ENCODE results near the gene SUGCT.

The SUGCT gene

GRCh38 chr7:40330408-40330807 lies 195.6 kb downstream of the SUGCT start:
- Histone ChIP-seq H3K4me1 (peaks cover 23% of the 10 kb centered on the region), H3K27me3 (no peaks in the 10 kb centered on the region), H3K4me3 (ENCODE audit: low read depth, low read length) (no peak overlapping the region), H3K36me3 (no peaks in the 10 kb centered on the region), H3K9me3 (no peaks in the 10 kb centered on the region)
- TF ChIP-seq CTCF (IDR thresholded peaks at IDR 0.05; ENCODE audit: low read depth, low read length): no peak
- no peak for DNase-seq

GRCh38 chr7:40331915-40332314 lies 197.1 kb downstream of the SUGCT start:
- no peak for DNase-seq
- H3K27me3 ChIP-seq: no peaks in the 10 kb centered on the region
- H3K4me1 ChIP-seq: peaks cover 23% of the 10 kb centered on the region

GRCh38 chr7:40332516-40332915 lies 197.7 kb downstream of the SUGCT start:
- DNase-seq: no peak
- no peaks in the 10 kb centered on the region for H3K27me3 ChIP-seq
- no peaks in the 10 kb centered on the region for H3K9me3 ChIP-seq
- peaks cover 23% of the 10 kb centered on the region for H3K4me1 ChIP-seq
- no peak for TF ChIP-seq CTCF (IDR thresholded peaks at IDR 0.05; ENCODE audit: low read depth, low read length)
- H3K4me3 ChIP-seq (ENCODE audit: low read depth, low read length): no peak overlapping the region
- no peaks in the 10 kb centered on the region for H3K36me3 ChIP-seq

More at GRCh38 chr7:40331915-40332314, 197.1 kb downstream of the SUGCT start:
- Histone ChIP-seq H3K4me3 (ENCODE audit: low read depth, low read length) (no peak overlapping the region), H3K36me3 (no peaks in the 10 kb centered on the region), H3K9me3 (no peaks in the 10 kb centered on the region)
- TF ChIP-seq CTCF (IDR thresholded peaks at IDR 0.05; ENCODE audit: low read depth, low read length): no peak

- Histone ChIP-seq H3K4me1 (no peaks in the 10 kb centered on the region), H3K36me3 (no peaks in the 10 kb centered on the region), H3K27me3 (no peaks in the 10 kb centered on the region), H3K4me3 (ENCODE audit: low read depth, low read length) (no peak overlapping the region), H3K9me3 (no peaks in the 10 kb centered on the region)
- no peak for TF ChIP-seq CTCF (IDR thresholded peaks at IDR 0.05; ENCODE audit: low read depth, low read length)
- no peak for DNase-seq
These were observed 207.0 kb downstream of the SUGCT start for GRCh38 chr7:40341836-40342235.

- H3K9me3 ChIP-seq: no peaks in the 10 kb centered on the region
- no peaks in the 10 kb centered on the region for H3K27me3 ChIP-seq
- no peak overlapping the region for H3K4me3 ChIP-seq (ENCODE audit: low read depth, low read length)
- no peaks in the 10 kb centered on the region for H3K36me3 ChIP-seq
- H3K4me1 ChIP-seq: no peaks in the 10 kb centered on the region
- no peak for TF ChIP-seq CTCF (IDR thresholded peaks at IDR 0.05; ENCODE audit: low read depth, low read length)
- DNase-seq: no peak
These were observed 211.7 kb downstream of the SUGCT start for GRCh38 chr7:40346554-40346953.

GRCh38 chr7:40348126-40348728 lies 213.4 kb downstream of the SUGCT start:
- H3K27me3 ChIP-seq: no peaks in the 10 kb centered on the region
- no peaks in the 10 kb centered on the region for H3K36me3 ChIP-seq
- DNase-seq: no peak
- no peak overlapping the region for H3K4me3 ChIP-seq (ENCODE audit: low read depth, low read length)
- H3K4me1 ChIP-seq: no peaks in the 10 kb centered on the region
- H3K9me3 ChIP-seq: no peaks in the 10 kb centered on the region
- TF ChIP-seq CTCF (IDR thresholded peaks at IDR 0.05; ENCODE audit: low read depth, low read length): no peak

Data from BE2C (cell line).